SK-N-MC (cell line): ENCODE measurements around the gene C6orf132.

Experiments used
- EZH2 ChIP-seq: fragments of 200-600 bp; sonication (generic); IDR thresholded peaks from one replicate; pipeline ENCODE4 v1.6.1; 2017; ENCODE audit warnings: antibody characterized with exemption
- POLR2AphosphoS5 ChIP-seq: IDR thresholded peaks from 2 replicates; pipeline ENCODE4 v1.6.1; 2012; ENCODE audit warnings: mild to moderate bottlenecking, low read depth, low read length, borderline replicate concordance

DNA sequence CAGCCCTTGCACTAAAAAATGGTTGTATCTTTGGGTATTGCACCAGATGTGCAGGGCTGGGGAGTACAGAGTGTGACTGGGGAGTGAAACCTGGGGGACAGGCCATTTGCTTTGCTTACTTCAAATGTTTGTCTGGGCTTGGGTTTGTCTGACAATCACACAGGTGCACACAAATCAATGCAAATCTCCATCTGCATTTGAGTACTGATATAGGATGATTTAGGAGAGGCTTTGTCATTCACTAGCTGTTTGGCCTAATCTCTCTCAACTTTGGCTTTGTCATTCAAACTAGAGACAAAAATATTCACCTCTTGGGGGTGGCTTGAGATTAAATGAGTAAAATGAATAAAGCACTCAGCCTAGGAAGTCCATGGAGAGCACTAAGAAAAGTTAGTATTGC, 34.6 kb upstream of the C6orf132 start:
- TF ChIP-seq EZH2 = no peak
- no peak for TF ChIP-seq POLR2AphosphoS5
